H1 (cell line): Measurements from ENCODE around the gene ACOT6. TPM values are rescaled to one million over a fixed set of nuclear protein-coding genes. Genes with fewer than 3 reads are reported as not detected.

Experiments
- BACH1 ChIP-seq: IDR thresholded peaks from 2 replicates; pipeline ENCODE4 v1.6.1; 2012; ENCODE audit warnings: low read length, improper control_type of control experiment
- EZH2 ChIP-seq: fragments of 200-600 bp; sonication (generic); IDR thresholded peaks from 2 replicates; pipeline ENCODE4 v1.7.1; 2012; ENCODE audit warnings: low read depth, mild to moderate bottlenecking, moderate library complexity, low read length, inconsistent platforms; ENCODE audit not compliant: severe bottlenecking
- JUN ChIP-seq: IDR thresholded peaks from 2 replicates; pipeline ENCODE4 v1.6.1; 2011; ENCODE audit warnings: low read depth, mild to moderate bottlenecking, improper control_type of control experiment, low read length
- JUND ChIP-seq: IDR thresholded peaks from 2 replicates; pipeline ENCODE4 v1.6.1; 2011; ENCODE audit warnings: mild to moderate bottlenecking, improper control_type of control experiment, low read length
- KDM4A ChIP-seq: IDR thresholded peaks from one replicate; pipeline ENCODE4 v1.7.1; 2012; ENCODE audit warnings: low read depth, mild to moderate bottlenecking, moderate library complexity, low read length, inconsistent platforms; ENCODE audit not compliant: severe bottlenecking
- KDM5A ChIP-seq: fragments of 200-600 bp; IDR thresholded peaks from 2 replicates; pipeline ENCODE4 v1.7.1; 2012; ENCODE audit warnings: mild to moderate bottlenecking, low read length, inconsistent platforms, mixed read lengths
- POLR2AphosphoS5 ChIP-seq: IDR thresholded peaks from 2 replicates; pipeline ENCODE4 v1.6.1; 2011; ENCODE audit warnings: low read depth, low read length
- POU5F1 ChIP-seq: IDR thresholded peaks from 2 replicates; pipeline ENCODE4 v1.6.1; 2011; ENCODE audit warnings: low read depth, mild to moderate bottlenecking, low read length, moderate library complexity
- RFX5 ChIP-seq: IDR thresholded peaks from 2 replicates; pipeline ENCODE4 v1.6.1; 2011; ENCODE audit warnings: low read depth, low read length, improper control_type of control experiment, borderline replicate concordance
- YY1 ChIP-seq: IDR thresholded peaks from 2 replicates; pipeline ENCODE4 v1.6.1; 2011; ENCODE audit warnings: low read depth, mild to moderate bottlenecking, low read length
- polyA plus RNA-seq, 7 experiments: library from polyadenylated mRNA; depleted of rRNA in 3 of 7; stranded (reverse) in 5 of 7; unstranded in 2 of 7; fragments of >200 nt in 5 of 7; fragments of 200-250 nt in 2 of 7; gene quantifications; 1 replicate in 5 of 7; 2 replicates in 1 of 7; 4 replicates in 1 of 7; pipeline versions ENCODE4 v1.2.1 to v1.2.3, GENCODE V29; 2011 to 2013; ENCODE audit warnings: missing spikeins in 2 of 7, mixed read lengths in 2 of 7
- total RNA-seq: library from RNA; stranded (reverse); fragmentation: NEBNext Ultra II Directional; extraction: Animal tissue kit (Norgen Biotek cat#: 25700); gene quantifications from 2 replicates; pipeline ENCODE4 v1.2.1, GENCODE V29; 2021
- TF ChIP-seq, protein P1 (sequence below): fragments of 300-600 bp; sonication (generic); IDR thresholded peaks from 2 replicates; pipeline ENCODE4 v1.7.1; 2012; ENCODE audit warnings: low read length, moderate library complexity, mild to moderate bottlenecking, inconsistent platforms; ENCODE audit not compliant: insufficient replicate concordance

ACOT6 gene
- total and polyA plus RNA-seq, 2 of the 8 experiments (the other 6 are each of a cell fraction or from before 2014, with no cell fraction given): not detected

DNA sequence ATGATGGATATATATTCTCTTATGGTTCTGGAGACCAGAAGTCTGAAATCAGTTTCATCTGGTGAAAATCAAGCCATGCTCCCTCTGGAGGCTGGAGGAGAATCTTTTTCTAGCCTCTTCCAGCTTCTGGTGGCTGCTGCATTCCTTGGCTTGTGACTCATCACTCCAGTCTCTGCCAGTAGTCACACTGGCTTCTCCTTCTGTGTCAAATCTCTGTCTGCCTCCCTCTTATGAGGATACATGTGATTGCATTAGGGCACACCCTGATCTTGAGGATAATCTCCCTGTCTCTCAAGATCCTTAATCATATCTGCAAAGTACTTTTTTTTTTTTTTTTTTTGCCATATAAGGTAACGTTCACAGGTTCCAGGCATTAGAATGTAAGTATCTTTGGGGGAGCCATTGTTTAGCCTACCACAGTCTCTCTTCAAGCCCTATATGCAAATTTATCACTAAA lies 50.2 kb downstream of the ACOT6 start (continued):
- TF ChIP-seq JUND: peak; percentile 91
- TF ChIP-seq RFX5: no peak
- TF ChIP-seq JUN: no peak
- 0 out of 2 replicates have a peak, but pooled peaks have one; percentile 13 for TF ChIP-seq YY1
- no peak for TF ChIP-seq POLR2AphosphoS5
- no peak for TF ChIP-seq KDM4A
- TF ChIP-seq KDM5A: no peak
- TF ChIP-seq BACH1: no peak
- no peak for TF ChIP-seq POU5F1
- TF ChIP-seq EZH2: no peak
- TF ChIP-seq, protein P1, sequence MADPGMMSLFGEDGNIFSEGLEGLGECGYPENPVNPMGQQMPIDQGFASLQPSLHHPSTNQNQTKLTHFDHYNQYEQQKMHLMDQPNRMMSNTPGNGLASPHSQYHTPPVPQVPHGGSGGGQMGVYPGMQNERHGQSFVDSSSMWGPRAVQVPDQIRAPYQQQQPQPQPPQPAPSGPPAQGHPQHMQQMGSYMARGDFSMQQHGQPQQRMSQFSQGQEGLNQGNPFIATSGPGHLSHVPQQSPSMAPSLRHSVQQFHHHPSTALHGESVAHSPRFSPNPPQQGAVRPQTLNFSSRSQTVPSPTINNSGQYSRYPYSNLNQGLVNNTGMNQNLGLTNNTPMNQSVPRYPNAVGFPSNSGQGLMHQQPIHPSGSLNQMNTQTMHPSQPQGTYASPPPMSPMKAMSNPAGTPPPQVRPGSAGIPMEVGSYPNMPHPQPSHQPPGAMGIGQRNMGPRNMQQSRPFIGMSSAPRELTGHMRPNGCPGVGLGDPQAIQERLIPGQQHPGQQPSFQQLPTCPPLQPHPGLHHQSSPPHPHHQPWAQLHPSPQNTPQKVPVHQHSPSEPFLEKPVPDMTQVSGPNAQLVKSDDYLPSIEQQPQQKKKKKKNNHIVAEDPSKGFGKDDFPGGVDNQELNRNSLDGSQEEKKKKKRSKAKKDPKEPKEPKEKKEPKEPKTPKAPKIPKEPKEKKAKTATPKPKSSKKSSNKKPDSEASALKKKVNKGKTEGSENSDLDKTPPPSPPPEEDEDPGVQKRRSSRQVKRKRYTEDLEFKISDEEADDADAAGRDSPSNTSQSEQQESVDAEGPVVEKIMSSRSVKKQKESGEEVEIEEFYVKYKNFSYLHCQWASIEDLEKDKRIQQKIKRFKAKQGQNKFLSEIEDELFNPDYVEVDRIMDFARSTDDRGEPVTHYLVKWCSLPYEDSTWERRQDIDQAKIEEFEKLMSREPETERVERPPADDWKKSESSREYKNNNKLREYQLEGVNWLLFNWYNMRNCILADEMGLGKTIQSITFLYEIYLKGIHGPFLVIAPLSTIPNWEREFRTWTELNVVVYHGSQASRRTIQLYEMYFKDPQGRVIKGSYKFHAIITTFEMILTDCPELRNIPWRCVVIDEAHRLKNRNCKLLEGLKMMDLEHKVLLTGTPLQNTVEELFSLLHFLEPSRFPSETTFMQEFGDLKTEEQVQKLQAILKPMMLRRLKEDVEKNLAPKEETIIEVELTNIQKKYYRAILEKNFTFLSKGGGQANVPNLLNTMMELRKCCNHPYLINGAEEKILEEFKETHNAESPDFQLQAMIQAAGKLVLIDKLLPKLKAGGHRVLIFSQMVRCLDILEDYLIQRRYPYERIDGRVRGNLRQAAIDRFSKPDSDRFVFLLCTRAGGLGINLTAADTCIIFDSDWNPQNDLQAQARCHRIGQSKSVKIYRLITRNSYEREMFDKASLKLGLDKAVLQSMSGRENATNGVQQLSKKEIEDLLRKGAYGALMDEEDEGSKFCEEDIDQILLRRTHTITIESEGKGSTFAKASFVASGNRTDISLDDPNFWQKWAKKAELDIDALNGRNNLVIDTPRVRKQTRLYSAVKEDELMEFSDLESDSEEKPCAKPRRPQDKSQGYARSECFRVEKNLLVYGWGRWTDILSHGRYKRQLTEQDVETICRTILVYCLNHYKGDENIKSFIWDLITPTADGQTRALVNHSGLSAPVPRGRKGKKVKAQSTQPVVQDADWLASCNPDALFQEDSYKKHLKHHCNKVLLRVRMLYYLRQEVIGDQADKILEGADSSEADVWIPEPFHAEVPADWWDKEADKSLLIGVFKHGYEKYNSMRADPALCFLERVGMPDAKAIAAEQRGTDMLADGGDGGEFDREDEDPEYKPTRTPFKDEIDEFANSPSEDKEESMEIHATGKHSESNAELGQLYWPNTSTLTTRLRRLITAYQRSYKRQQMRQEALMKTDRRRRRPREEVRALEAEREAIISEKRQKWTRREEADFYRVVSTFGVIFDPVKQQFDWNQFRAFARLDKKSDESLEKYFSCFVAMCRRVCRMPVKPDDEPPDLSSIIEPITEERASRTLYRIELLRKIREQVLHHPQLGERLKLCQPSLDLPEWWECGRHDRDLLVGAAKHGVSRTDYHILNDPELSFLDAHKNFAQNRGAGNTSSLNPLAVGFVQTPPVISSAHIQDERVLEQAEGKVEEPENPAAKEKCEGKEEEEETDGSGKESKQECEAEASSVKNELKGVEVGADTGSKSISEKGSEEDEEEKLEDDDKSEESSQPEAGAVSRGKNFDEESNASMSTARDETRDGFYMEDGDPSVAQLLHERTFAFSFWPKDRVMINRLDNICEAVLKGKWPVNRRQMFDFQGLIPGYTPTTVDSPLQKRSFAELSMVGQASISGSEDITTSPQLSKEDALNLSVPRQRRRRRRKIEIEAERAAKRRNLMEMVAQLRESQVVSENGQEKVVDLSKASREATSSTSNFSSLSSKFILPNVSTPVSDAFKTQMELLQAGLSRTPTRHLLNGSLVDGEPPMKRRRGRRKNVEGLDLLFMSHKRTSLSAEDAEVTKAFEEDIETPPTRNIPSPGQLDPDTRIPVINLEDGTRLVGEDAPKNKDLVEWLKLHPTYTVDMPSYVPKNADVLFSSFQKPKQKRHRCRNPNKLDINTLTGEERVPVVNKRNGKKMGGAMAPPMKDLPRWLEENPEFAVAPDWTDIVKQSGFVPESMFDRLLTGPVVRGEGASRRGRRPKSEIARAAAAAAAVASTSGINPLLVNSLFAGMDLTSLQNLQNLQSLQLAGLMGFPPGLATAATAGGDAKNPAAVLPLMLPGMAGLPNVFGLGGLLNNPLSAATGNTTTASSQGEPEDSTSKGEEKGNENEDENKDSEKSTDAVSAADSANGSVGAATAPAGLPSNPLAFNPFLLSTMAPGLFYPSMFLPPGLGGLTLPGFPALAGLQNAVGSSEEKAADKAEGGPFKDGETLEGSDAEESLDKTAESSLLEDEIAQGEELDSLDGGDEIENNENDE: no peak
